Measurements from ENCODE around the gene UBP1. TPM values are rescaled to one million over a fixed set of nuclear protein-coding genes. Genes with fewer than 3 reads are reported as not detected.
"Not testable (repeated sequence)": the region's sequence is repeated elsewhere in the genome, so short reads cannot be mapped to it uniquely, and the experiment has no call there.

The UBP1 gene
- total RNA-seq, 1 donor from 2014 or later = 67.0 TPM

DNA sequence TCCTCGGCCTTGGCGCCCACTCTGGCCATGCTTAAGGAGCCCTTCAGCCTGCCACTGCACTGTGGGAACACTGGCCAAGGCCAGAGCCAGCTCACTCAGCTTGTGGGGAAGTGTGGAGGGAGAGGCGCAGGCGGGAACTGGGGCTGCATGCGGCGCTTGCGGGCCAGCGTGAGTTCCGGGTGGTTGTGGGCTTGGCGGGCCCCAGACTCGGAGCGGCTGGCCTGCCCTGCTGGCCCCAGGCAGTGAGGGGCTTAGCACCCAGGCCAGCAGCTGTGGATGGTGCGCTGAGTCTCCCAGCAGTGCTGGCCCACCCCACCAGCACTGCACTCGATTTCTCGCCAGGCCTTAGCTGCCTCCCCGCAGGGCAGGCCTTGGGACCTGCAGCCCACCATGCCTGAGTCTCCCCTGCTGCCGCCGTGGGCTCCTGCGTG lies 13.1 kb upstream of the UBP1 start:
- Histone ChIP-seq H3K27me3 (ENCODE audit: low read depth) (no peaks in the 10 kb centered on the region), H3K27ac (no peak overlapping the region), H3K4me3 (no peak overlapping the region), H3K4me1 (no peaks in the 10 kb centered on the region), H3K36me3 (no peaks in the 10 kb centered on the region), H3K9me3 (peaks cover 3% of the 10 kb centered on the region)
- intact Hi-C loops (cut with DNase I) = no loop called here
- ATAC-seq (no peak), DNase-seq (no peak)
- TF ChIP-seq, protein P1, sequence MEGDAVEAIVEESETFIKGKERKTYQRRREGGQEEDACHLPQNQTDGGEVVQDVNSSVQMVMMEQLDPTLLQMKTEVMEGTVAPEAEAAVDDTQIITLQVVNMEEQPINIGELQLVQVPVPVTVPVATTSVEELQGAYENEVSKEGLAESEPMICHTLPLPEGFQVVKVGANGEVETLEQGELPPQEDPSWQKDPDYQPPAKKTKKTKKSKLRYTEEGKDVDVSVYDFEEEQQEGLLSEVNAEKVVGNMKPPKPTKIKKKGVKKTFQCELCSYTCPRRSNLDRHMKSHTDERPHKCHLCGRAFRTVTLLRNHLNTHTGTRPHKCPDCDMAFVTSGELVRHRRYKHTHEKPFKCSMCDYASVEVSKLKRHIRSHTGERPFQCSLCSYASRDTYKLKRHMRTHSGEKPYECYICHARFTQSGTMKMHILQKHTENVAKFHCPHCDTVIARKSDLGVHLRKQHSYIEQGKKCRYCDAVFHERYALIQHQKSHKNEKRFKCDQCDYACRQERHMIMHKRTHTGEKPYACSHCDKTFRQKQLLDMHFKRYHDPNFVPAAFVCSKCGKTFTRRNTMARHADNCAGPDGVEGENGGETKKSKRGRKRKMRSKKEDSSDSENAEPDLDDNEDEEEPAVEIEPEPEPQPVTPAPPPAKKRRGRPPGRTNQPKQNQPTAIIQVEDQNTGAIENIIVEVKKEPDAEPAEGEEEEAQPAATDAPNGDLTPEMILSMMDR (IDR thresholded peaks at IDR 0.05) = no peak

DNA sequence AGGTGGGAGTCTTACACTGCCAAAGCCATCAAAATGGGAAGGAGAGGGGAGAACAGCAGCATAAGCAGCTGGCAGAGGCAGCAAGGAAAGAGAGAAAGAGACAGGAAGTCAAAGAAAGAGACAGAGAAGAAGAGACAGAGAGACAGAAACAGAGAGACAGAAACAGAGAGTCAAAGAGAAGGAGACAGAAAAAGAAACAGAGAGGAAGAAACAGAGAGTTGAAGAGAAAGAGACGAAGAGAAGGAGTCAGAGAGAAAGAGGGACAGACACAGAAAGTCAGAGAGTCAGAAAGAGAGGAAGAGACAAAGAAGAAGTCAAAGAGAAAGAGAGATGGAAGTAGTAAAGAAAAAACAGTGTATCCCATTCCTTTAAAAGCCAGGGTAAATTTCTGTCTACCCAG lies 11.8 kb upstream of the UBP1 start:
- H3K27ac ChIP-seq = not testable (repeated sequence)

DNA sequence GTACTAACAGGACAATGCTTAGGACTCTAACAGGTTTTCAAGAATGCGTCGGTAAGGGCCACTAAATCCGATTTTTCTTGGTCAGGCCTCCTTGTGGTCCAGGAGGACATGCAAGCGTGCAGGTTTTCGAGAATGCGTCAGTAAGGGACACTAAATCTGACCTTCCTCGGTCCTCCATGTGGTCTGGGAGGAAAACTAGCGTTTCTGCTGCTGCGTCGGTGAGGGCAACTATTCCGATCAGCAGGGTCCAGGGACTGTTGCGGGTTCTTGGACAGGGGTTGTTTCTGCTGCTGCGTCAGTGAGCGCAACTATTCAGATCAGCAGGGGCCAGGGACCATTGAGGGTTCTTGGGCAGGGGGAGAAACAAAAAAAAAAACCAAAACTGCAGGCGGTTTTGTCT lies 7.8 kb upstream of the UBP1 start:
- TF ChIP-seq, protein P1 (IDR thresholded peaks at IDR 0.05) = no peak
- no peak overlapping the region for H3K4me3 ChIP-seq
- intact Hi-C loops (cut with DNase I) = no loop called here
- DNase-seq = no peak
- no peak overlapping the region for H3K27ac ChIP-seq
- no peaks in the 10 kb centered on the region for H3K36me3 ChIP-seq
- ATAC-seq = no peak
- no peaks in the 10 kb centered on the region for H3K9me3 ChIP-seq
- no peaks in the 10 kb centered on the region for H3K27me3 ChIP-seq (ENCODE audit: low read depth)
- H3K4me1 ChIP-seq = no peaks in the 10 kb centered on the region

More for the DNA sequence above, 11.8 kb upstream of the UBP1 start:
- H3K4me1 ChIP-seq; H3K4me3 ChIP-seq; H3K27me3 ChIP-seq (ENCODE audit: low read depth); intact Hi-C loops (cut with DNase I); ATAC-seq; H3K9me3 ChIP-seq; DNase-seq; H3K36me3 ChIP-seq: not testable (repeated sequence)

DNA sequence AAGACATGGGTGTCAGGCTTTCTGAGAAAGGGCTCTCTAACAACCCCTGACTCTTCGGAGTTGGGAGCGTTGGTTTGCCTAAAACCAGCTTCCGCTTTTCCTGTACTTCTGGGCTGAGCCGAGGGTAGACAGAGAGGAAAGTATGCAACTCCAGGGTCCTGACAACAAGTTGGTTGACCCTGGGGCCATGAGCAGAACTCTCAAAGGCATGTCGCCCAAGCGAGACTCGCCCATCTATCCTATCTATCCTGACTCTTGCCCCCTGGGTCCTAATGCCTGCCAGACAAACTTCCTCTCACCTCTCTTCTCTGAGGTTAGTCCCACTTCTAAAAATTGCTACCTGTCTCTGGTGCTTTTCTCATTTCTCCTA lies 7.0 kb upstream of the UBP1 start:
- intact Hi-C loops (cut with DNase I); ATAC-seq; H3K36me3 ChIP-seq; H3K4me3 ChIP-seq; DNase-seq; H3K27me3 ChIP-seq (ENCODE audit: low read depth); H3K27ac ChIP-seq; H3K9me3 ChIP-seq; H3K4me1 ChIP-seq: not testable (repeated sequence)

DNA sequence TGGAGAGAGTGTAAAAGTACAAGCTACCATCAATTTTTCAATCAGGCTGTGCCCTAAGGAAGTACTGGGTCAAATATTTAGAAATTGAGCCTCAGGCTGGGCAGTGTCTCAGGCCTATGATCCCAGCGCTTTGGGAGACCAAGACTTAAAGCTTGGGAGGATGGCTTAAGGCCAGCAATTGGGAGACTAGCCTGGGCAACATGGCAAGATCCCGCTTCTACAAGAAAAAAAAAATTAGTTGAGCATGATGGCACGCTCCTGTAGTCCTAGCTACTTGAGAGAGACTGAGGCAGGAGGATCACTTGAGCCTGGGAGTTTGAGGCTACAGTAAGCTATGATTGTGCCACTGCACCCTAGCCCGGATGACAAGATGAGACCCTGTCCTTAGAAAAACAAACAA lies 2.0 kb upstream of the UBP1 start:
- Histone ChIP-seq H3K9me3 (no peaks in the 10 kb centered on the region), H3K27me3 (ENCODE audit: low read depth) (no peaks in the 10 kb centered on the region), H3K4me1 (peaks cover 28% of the 10 kb centered on the region), H3K4me3 (no peak overlapping the region), H3K27ac (peak overlapping the region; percentile 98), H3K36me3 (no peaks in the 10 kb centered on the region)
- ATAC-seq (no peak), DNase-seq (no peak)
- intact Hi-C loops (cut with DNase I) = no loop called here
- TF ChIP-seq, protein P1 (IDR thresholded peaks at IDR 0.05) = no peak

DNA sequence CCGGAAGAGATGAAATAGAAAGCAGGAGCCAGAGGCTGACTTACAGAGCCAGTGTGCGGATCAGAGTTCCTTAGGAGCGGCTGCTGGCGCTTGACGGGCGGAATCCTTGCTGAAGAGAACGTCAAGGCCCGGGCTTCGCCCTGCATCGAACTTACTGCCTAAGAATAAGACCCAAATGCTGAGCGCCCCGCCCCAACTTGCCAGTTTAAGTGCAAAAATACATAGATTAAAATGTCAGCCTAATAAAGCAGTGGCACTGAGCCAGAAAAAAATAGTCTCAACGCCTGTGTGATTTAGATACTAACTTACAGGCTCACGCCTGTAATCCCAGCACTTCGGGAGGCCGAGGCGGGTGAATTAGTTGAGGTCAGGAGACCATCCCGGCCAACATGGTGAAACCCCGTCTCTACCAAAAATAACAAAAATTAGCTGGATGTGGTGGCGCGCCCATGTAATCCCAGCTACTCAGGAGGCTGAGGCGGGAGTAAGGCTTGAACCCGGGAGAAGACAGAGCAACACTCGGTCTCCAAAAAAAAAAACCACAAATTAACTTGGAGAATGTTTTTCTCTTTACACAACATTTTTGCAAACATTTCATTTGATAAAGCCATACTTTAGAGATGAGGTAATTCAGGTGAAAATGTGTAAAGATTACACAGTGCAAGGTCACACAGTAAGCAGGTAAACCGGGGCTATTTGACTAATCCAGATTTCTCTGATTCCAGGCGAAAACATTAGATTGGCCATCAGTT lies 1.2 kb upstream of the UBP1 start:
- peak overlapping the region; percentile 91 for H3K4me3 ChIP-seq
- H3K27ac ChIP-seq = peak overlapping the region; percentile 98
- H3K36me3 ChIP-seq = no peaks in the 10 kb centered on the region
- intact Hi-C loops (cut with DNase I) = no loop called here
- ATAC-seq (peak in 1 of 2 donors; percentile 6), DNase-seq (peak; percentile 82)
- TF ChIP-seq, protein P1 (IDR thresholded peaks at IDR 0.05) = no peak
- peaks cover 34% of the 10 kb centered on the region for H3K4me1 ChIP-seq
- H3K27me3 ChIP-seq (ENCODE audit: low read depth) = no peaks in the 10 kb centered on the region
- no peaks in the 10 kb centered on the region for H3K9me3 ChIP-seq
